Sigmoid colon (tissue), 7 donors: ENCODE measurements around the gene KRTAP12-1. TPM values are rescaled to one million over a fixed set of nuclear protein-coding genes. Genes with fewer than 3 reads are reported as not detected.

Experiments used
- DNase-seq: peaks from one replicate; pipeline ENCODE4 v3.0.0-alpha.2; 2019
- H3K27ac ChIP-seq, 4 donors: fragments of 200-600 bp; sonication (generic); one replicate each; pipeline ENCODE4 v1.5.1; 2016 to 2019; ENCODE audit warnings: mild to moderate bottlenecking in 1 of 4
- H3K27me3 ChIP-seq, 3 donors: fragments of 200-600 bp; sonication (generic); one replicate each; pipeline ENCODE4 v1.5.1; 2019; ENCODE audit warnings: mild to moderate bottlenecking in 1 of 3
- H3K36me3 ChIP-seq, 4 donors: fragments of 200-600 bp; sonication (generic); one replicate each; pipeline ENCODE4 v1.5.1; 2016 to 2019
- H3K4me1 ChIP-seq, 4 donors: fragments of 200-600 bp; sonication (generic); one replicate each; pipeline ENCODE4 v1.5.1; 2017 to 2019
- H3K4me3 ChIP-seq, 4 donors: fragments of 200-600 bp; sonication (generic); one replicate each; pipeline ENCODE4 v1.5.1; 2017 to 2019; ENCODE audit warnings: mild to moderate bottlenecking in 2 of 4, moderate library complexity in 1 of 4
- H3K9me3 ChIP-seq, 4 donors: fragments of 200-600 bp in 3 of 4; sonication (generic) in 3 of 4; one replicate each; pipeline versions ENCODE4 v1.5.1 to v1.6.1; 2013 to 2019
- CTCF ChIP-seq, 4 experiments: fragments of 450-650 bp in 3 of 4; fragments of 200-600 bp in 1 of 4; IDR thresholded peaks; one replicate each; pipeline ENCODE4 v1.5.1; 2016 to 2019; ENCODE audit warnings: antibody characterized with exemption in 4 of 4, mild to moderate bottlenecking in 3 of 4, moderate library complexity in 2 of 4
- EP300 ChIP-seq, 4 donors: sonication (generic); formaldehyde crosslinking; IDR thresholded peaks; one replicate each; pipeline ENCODE4 v1.6.1; 2017; ENCODE audit warnings: antibody characterized with exemption in 4 of 4
- POLR2A ChIP-seq, 2 donors: fragments of 450-650 bp; IDR thresholded peaks; one replicate each; pipeline ENCODE4 v1.6.1; 2016; ENCODE audit warnings: antibody characterized with exemption in 2 of 2, mild to moderate bottlenecking in 2 of 2, moderate library complexity in 2 of 2
- POLR2AphosphoS5 ChIP-seq, 4 donors: sonication (generic); formaldehyde crosslinking; IDR thresholded peaks; one replicate each; pipeline ENCODE4 v1.6.1; 2017; ENCODE audit warnings: antibody characterized with exemption in 4 of 4
- WGBS, 2 donors: extraction: QIAGEN DNeasy Blood & Tissue Kit; methylation state at CpG; one replicate each; pipeline ENCODE4 v1.1.7; 2013; 5-methylcytosine and 5-hydroxymethylcytosine counted together
- intact Hi-C: fragments of 100-400 bp; cut with DNase I; formaldehyde crosslinking; loops from one replicate; pipeline ENCODE4 v1.15.1; 2023
- polyA plus RNA-seq, 3 donors: library from polyadenylated mRNA; stranded (reverse); fragments of 200-250 nt; gene quantifications; one replicate each; pipeline ENCODE4 v1.2.3, GENCODE V29; 2013
- total RNA-seq, 4 donors: library from RNA; depleted of rRNA; stranded (reverse); fragments of >200 nt; gene quantifications; one replicate each; pipeline ENCODE4 v1.1.0, GENCODE V29; 2016
- donor health status: healthy with polysubstance abuse.
- donor health status: Bipolar disorder and iron deficiency.
- donor health status: healthy.

KRTAP12-1 gene
- total and polyA plus RNA-seq, 7 donors, result not detected

GRCh38 chr21:44706706-44707581, 25.0 kb upstream of the KRTAP12-1 start:
- Histone ChIP-seq H3K27me3 (peaks cover 38 to 90% (median 79%) of the 10 kb centered on the region in 3 donors), H3K4me3 (no peak overlapping the region), H3K27ac (no peak overlapping the region), H3K4me1 (peaks cover 0 to 17% (median 8%) of the 10 kb centered on the region in 4 donors), H3K9me3 (no peaks in the 10 kb centered on the region), H3K36me3 (no peaks in the 10 kb centered on the region)
- intact Hi-C loops, result no loop called here
- 9 to 26% methylated on average over 46 of the region's 46 CpGs for WGBS, 2 donors
- TF ChIP-seq POLR2AphosphoS5 (IDR thresholded peaks at IDR 0.05) (no peak), POLR2A (IDR thresholded peaks at IDR 0.05) (no peak), CTCF (IDR thresholded peaks at IDR 0.05) (no peak), EP300 (IDR thresholded peaks at IDR 0.05) (no peak)
- no peak for DNase-seq

- WGBS, 2 donors, result 13 to 38% methylated on average over 54 of the region's 54 CpGs
- DNase-seq, result no peak
- H3K9me3 ChIP-seq, result no peaks in the 10 kb centered on the region
Measured at GRCh38 chr21:44706026-44706705, 24.2 kb upstream of the KRTAP12-1 start.

GRCh38 chr21:44704636-44705001, 22.7 kb upstream of the KRTAP12-1 start:
- WGBS, 2 donors, result 27 to 43% methylated on average over 13 of the region's 13 CpGs
- intact Hi-C loops, result no loop called here
- Histone ChIP-seq H3K27me3 (peaks cover 27 to 90% (median 74%) of the 10 kb centered on the region in 3 donors), H3K27ac (no peak overlapping the region), H3K4me1 (peaks cover 0 to 5% (median 4%) of the 10 kb centered on the region in 4 donors), H3K4me3 (no peak overlapping the region), H3K36me3 (no peaks in the 10 kb centered on the region), H3K9me3 (no peaks in the 10 kb centered on the region)
- TF ChIP-seq POLR2AphosphoS5 (IDR thresholded peaks at IDR 0.05) (no peak), CTCF (IDR thresholded peaks at IDR 0.05) (no peak), POLR2A (IDR thresholded peaks at IDR 0.05) (no peak), EP300 (IDR thresholded peaks at IDR 0.05) (no peak)
- peak; percentile 34 for DNase-seq

More at GRCh38 chr21:44706026-44706705, 24.2 kb upstream of the KRTAP12-1 start:
- no peaks in the 10 kb centered on the region for H3K36me3 ChIP-seq
- no peak overlapping the region for H3K4me3 ChIP-seq
- peaks cover 32 to 90% (median 74%) of the 10 kb centered on the region in 3 donors for H3K27me3 ChIP-seq
- TF ChIP-seq EP300 (IDR thresholded peaks at IDR 0.05) (no peak), CTCF (IDR thresholded peaks at IDR 0.05) (no peak), POLR2AphosphoS5 (IDR thresholded peaks at IDR 0.05) (no peak), POLR2A (IDR thresholded peaks at IDR 0.05) (no peak)
- intact Hi-C loops, result no loop called here
- no peak overlapping the region for H3K27ac ChIP-seq
- peaks cover 0 to 12% (median 8%) of the 10 kb centered on the region in 4 donors for H3K4me1 ChIP-seq

- no peak overlapping the region for H3K4me3 ChIP-seq
- peaks cover 21 to 90% (median 71%) of the 10 kb centered on the region in 3 donors for H3K27me3 ChIP-seq
- TF ChIP-seq POLR2AphosphoS5 (IDR thresholded peaks at IDR 0.05) (no peak), POLR2A (IDR thresholded peaks at IDR 0.05) (no peak), EP300 (IDR thresholded peaks at IDR 0.05) (no peak), CTCF (IDR thresholded peaks at IDR 0.05) (no peak)
- no peaks in the 10 kb centered on the region for H3K4me1 ChIP-seq
- H3K9me3 ChIP-seq, result no peaks in the 10 kb centered on the region
- WGBS, 2 donors, result 40 to 54% methylated on average over 13 of the region's 13 CpGs
- H3K36me3 ChIP-seq, result no peaks in the 10 kb centered on the region
- no peak for DNase-seq
- intact Hi-C loops, result no loop called here
- no peak overlapping the region for H3K27ac ChIP-seq
Measured at GRCh38 chr21:44703731-44704635, 22.0 kb upstream of the KRTAP12-1 start.
